Coronary artery (tissue), 2 donors: Measurements from ENCODE around the gene C19orf67.

ENCODE experiments used
- DNase-seq: peaks from one replicate; pipeline ENCODE4 v3.0.0-alpha.2; 2017; ENCODE audit warnings: low spot score
- H3K27ac ChIP-seq, 2 donors: fragments of 200-600 bp; sonication (generic); one replicate each; pipeline ENCODE4 v1.5.1; 2016 to 2019
- H3K4me3 ChIP-seq: fragments of 200-600 bp; sonication (generic); 2 replicates; pipeline ENCODE4 v1.5.1; 2016; ENCODE audit warnings: mild to moderate bottlenecking, moderate library complexity
- TF ChIP-seq, protein P1 (sequence below): fragments of 200-600 bp; sonication (generic); IDR thresholded peaks from one replicate; pipeline ENCODE4 v1.5.1; 2019; ENCODE audit warnings: antibody characterized with exemption

Gene C19orf67

DNA sequence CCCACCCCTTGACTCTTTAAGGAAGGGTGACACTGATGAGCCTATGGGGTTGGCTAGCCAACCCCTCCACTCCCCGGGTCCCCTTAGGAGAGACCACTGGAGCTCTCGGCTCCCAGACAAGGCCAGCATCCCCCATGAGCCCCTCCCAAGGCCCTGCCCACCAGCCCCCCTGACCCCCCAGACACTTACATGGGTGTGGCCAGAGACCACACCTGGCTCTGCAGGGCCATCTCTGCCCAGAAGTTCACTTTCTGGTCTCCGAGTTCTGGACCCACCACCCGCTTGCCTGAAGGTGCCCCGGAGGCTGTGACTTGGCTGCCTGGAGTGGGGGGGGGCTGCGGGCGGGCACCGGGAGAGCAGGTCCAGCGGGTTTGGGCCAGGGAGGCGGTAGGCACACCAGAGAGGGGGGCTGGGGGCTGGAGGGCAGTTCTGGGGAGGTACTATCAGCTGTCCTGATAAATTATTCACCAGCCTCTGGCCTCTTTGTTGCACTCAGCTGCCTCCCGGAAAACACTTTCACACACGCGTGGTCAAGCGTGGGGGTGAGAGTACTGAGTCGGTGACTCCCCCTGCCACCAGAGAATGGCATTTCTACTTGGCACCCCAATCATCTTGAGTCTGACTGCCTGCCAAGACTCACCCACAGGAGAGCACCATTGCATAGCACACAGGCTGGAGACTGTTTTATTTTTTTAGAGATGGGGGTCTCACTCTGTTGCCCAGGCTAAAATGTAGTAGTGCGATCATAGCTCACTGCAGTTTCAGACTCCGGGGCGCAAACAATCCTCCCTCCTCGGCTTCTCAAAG, 23.6 kb downstream of the C19orf67 start, which contains the start of gene PALM3:
Gene PALM3 (minus strand): TSS at position 326 of the 807 bp plus-strand sequence. CDS start 96 bp downstream, at position 230.
- TF ChIP-seq, protein P1, sequence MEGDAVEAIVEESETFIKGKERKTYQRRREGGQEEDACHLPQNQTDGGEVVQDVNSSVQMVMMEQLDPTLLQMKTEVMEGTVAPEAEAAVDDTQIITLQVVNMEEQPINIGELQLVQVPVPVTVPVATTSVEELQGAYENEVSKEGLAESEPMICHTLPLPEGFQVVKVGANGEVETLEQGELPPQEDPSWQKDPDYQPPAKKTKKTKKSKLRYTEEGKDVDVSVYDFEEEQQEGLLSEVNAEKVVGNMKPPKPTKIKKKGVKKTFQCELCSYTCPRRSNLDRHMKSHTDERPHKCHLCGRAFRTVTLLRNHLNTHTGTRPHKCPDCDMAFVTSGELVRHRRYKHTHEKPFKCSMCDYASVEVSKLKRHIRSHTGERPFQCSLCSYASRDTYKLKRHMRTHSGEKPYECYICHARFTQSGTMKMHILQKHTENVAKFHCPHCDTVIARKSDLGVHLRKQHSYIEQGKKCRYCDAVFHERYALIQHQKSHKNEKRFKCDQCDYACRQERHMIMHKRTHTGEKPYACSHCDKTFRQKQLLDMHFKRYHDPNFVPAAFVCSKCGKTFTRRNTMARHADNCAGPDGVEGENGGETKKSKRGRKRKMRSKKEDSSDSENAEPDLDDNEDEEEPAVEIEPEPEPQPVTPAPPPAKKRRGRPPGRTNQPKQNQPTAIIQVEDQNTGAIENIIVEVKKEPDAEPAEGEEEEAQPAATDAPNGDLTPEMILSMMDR: no peak
- Histone ChIP-seq H3K27ac (no peak within 1 kb of the TSS), H3K4me3 (no peak within 1 kb of the TSS)
- DNase-seq: no peak

DNA sequence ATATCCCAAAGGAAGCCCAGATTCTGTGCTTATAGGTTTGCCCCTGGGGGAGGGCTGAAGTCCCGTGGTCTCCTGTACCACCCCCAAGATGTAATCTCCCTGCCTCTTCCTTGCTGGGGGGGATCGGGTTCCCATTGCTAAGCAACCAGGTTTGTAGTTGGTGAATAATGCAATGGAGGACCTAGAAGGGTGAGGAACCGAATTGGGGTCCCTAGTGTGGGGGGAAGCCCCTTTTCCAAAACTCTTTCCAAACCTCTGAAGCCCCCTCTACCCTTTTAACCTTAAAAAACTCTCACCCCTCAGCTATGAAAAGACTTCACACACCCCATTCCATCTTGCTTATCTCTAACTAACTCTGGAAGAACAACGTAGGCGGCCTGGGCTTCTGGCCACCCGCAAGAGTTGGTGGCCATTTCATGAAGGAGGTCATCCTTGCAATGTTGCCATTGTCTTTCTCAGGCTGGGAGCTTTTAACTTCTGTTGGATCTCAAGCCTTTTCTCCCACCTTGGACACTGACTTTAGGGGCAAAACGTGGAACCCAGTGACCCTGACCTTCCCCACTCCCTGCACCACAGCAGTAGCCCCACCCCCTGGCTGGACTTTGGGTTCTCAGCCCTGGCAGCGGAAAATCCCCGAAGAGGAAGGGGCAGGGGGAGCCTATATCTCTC, 24.4 kb downstream of the C19orf67 start:
- DNase-seq: no peak
- TF ChIP-seq, protein P1: no peak
- Histone ChIP-seq H3K27ac (no peak overlapping the region), H3K4me3 (no peak overlapping the region)

DNA sequence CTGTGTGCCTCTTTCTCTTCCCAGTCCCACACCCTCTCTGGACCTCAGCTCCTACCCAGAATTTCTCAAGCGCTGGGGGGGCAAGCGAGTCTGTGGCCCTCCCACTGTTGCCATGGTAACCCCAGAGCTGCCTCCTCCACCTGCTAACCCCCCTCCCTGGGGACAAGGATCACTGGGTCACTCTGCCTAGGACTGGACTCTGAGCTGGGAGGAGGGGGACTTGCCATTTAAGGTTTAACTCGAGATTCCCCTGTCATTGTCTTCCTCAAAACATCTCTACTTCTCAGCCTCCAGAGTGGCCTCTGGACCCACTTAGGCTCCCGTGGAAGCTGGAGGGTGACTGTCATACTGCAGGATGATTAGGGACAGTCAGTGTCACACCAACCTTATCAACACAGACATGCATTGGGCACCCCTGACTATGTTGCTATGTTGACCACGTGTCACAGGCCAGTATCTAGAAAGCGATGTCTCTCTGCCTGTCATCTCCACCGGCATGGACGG, 25.9 kb downstream of the C19orf67 start:
- H3K27ac ChIP-seq: no peak overlapping the region
- no peak for DNase-seq
- TF ChIP-seq, protein P1: no peak
- H3K4me3 ChIP-seq: no peak overlapping the region

DNA sequence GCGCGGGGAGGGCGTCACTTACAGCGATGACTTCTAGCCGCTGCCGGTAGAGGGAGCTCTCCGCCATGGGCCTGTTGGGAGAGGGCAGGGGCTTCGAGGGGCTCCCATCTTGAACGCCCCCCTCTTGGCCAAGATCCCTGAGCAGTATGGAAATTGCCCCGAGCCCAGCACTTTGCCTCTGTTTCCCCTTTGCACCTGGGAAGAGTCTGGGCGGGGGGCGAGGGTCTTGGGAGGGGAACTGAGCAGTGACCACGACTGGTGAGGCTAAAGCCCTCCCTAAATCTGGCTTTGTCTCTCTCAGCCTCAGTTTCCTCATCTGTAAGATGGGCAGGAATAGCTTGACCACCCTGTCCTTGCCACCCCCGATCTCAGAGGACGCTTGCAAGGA, 26.5 kb downstream of the C19orf67 start:
- Histone ChIP-seq H3K27ac (no peak overlapping the region), H3K4me3 (no peak overlapping the region)
- no peak for DNase-seq
- TF ChIP-seq, protein P1: no peak

DNA sequence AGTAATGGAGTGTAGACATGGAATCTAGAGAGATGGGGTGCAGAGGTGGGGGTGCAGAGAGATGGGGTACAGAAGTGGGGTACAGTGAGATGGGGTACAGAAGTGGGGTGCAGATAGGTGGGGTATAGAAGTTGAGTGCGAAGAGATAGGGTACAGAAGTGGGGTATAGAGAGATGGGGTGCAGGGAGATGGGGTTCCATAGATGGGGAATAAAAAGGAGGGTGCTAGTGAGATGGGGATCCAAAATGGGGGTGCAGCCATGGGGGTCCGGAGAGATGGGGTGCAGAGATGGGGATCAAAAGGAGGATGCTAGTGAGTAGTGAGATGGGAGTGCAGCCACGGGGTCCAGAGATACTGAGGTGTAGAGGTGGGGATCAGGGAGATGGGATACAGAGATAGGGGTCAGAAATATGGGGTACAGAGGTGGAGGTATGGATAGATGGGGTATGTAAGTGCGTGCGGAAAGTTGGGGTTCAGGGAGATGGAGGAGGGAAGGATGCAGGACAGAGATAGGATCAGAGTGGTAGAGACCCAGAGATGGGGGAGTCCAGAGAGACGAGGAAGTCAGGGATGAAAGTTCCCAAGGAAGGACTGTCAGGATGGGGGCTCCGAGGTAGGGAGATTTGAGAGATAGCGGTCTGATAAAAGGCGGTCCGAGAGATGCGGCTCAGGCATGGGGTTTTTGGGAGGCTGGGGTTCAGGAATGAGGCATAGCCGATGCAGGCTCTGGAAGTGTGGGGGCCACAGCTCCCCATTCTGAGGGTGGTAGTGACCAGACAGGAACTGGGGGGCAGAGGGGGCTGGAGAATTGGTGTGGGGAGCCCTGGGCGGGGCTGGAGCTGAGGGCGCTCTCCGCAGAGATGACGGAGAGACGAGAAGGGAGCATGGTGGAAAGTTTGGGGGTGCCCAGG, 27.1 kb downstream of the C19orf67 start:
- no peak for DNase-seq
- TF ChIP-seq, protein P1: no peak
- H3K4me3 ChIP-seq: peak overlapping the region; percentile 62
- H3K27ac ChIP-seq: no peak overlapping the region

DNA sequence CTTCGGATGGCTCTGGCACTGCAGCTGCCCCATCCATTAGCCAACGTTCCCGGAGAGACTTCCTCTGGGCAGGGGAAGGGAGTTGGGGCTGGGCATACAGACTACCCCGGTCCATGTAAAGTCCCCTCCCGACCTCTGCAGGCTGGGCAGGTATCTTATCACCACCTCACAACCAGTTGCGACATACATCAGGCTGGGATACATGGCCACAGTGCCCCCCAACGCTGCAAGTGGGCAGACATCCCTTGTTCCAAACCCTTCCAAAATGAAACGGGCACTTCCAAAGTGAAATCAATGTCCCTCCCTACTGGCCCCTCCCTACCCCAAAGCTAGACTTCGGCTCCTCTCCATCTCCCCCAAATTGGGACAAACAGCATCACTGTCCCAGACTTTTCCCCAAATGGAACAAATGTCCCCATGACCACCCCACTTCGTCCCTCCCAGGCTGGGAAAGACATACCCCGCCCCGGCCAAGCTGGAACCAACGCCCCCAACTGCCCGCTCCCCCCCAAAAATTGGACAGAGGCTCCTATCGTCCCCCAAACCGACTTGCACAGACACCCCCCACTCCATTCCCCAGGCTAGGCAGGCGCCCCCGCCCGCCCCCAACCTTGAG, 28.7 kb downstream of the C19orf67 start:
- Histone ChIP-seq H3K4me3 (peak overlapping the region; percentile 62), H3K27ac (no peak overlapping the region)
- TF ChIP-seq, protein P1: no peak
- no peak for DNase-seq
